ENCODE results near the gene RPL38. TPM values are rescaled to one million over a fixed set of nuclear protein-coding genes. Genes with fewer than 3 reads are reported as not detected.

Gene RPL38
- total RNA-seq, 3 donors from 2014 or later (not counting 1 experiment from before 2014, with no cell fraction given), result 560 to 802 (median 759) TPM

GRCh38 chr17:74212913-74213791 is 9.7 kb downstream of the RPL38 start, which contains the start of gene TTYH2:
Gene TTYH2 (plus strand): TSS chr17:74213571. CDS start chr17:74213588, 17 bp downstream.
- ATAC-seq (peak; percentile 75 to 80 (median 79)), DNase-seq (peak; percentile 57 to 84)
- WGBS (ENCODE audit: insufficient coverage), result under 1% methylated on average over 62 of the region's 62 CpGs
- Histone ChIP-seq H3K4me3 (ENCODE audit: low read length) (peak within 1 kb of the TSS; percentile 51), H3K4me1 (ENCODE audit: control insufficient read depth, insufficient read depth, low read length) (peaks cover 55% of the 10 kb centered on the region), H3K9me3 (ENCODE audit: control insufficient read depth, insufficient read depth, low read length) (no peaks in the 10 kb centered on the region), H3K27ac (ENCODE audit: low read length) (peak within 1 kb of the TSS; percentile 60), H3K36me3 (ENCODE audit: control insufficient read depth, insufficient read depth, low read length) (peaks cover 20% of the 10 kb centered on the region), H3K27me3 (ENCODE audit: control insufficient read depth, insufficient read depth, low read length) (no peaks in the 10 kb centered on the region)
- Mint-ChIP-seq H3K27me3 (ENCODE audit: low read depth in 2 of 2) (no peaks in the 10 kb centered on the region), H3K9me3 (no peaks in the 10 kb centered on the region), H3K27ac (peak within 1 kb of the TSS; percentile 81 to 91), H3K36me3 (no peaks in the 10 kb centered on the region), H3K4me1 (peaks cover 34 to 36% of the 10 kb centered on the region in 2 donors), H3K4me3 (peak within 1 kb of the TSS; percentile 88)
- no peak for TF ChIP-seq CTCF (IDR thresholded peaks at IDR 0.05)
- intact Hi-C loops (cut with micrococcal nuclease), result loop anchor here (5.0 kb wide), 2 partner anchors 69 to 144 kb away; no protein-coding TSS in a partner anchor

GRCh38 chr17:74213861-74214391 is 10.4 kb downstream of the RPL38 start:
- Histone ChIP-seq H3K4me1 (ENCODE audit: control insufficient read depth, insufficient read depth, low read length) (peaks cover 55% of the 10 kb centered on the region), H3K9me3 (ENCODE audit: control insufficient read depth, insufficient read depth, low read length) (no peaks in the 10 kb centered on the region), H3K27ac (ENCODE audit: low read length) (no peak overlapping the region), H3K4me3 (ENCODE audit: low read length) (peak overlapping the region; percentile 45), H3K36me3 (ENCODE audit: control insufficient read depth, insufficient read depth, low read length) (peaks cover 13% of the 10 kb centered on the region), H3K27me3 (ENCODE audit: control insufficient read depth, insufficient read depth, low read length) (no peaks in the 10 kb centered on the region)
- DNase-seq (peak in 1 of 2 donors; percentile 32), ATAC-seq (no peak)
- no peaks in the 10 kb centered on the region for H3K9me3 Mint-ChIP-seq
- H3K27me3 Mint-ChIP-seq (ENCODE audit: low read depth in 2 of 2), result no peaks in the 10 kb centered on the region
- TF ChIP-seq CTCF (IDR thresholded peaks at IDR 0.05), result no peak
- intact Hi-C loops (cut with micrococcal nuclease), result loop anchor here (5.0 kb wide), 2 partner anchors 68 to 143 kb away; no protein-coding TSS in a partner anchor
- H3K4me1 Mint-ChIP-seq, result peaks cover 34% of the 10 kb centered on the region in 2 donors
- H3K4me3 Mint-ChIP-seq, result peak overlapping the region; percentile 88
- 2% methylated on average over 30 of the region's 33 CpGs for WGBS (ENCODE audit: insufficient coverage)
- H3K36me3 Mint-ChIP-seq, result no peaks in the 10 kb centered on the region
- peak overlapping the region; percentile 81 to 91 for H3K27ac Mint-ChIP-seq

- Histone ChIP-seq H3K4me3 (ENCODE audit: low read length) (no peak overlapping the region), H3K9me3 (ENCODE audit: control insufficient read depth, insufficient read depth, low read length) (no peaks in the 10 kb centered on the region), H3K4me1 (ENCODE audit: control insufficient read depth, insufficient read depth, low read length) (peaks cover 55% of the 10 kb centered on the region), H3K36me3 (ENCODE audit: control insufficient read depth, insufficient read depth, low read length) (peaks cover 5% of the 10 kb centered on the region), H3K27ac (ENCODE audit: low read length) (no peak overlapping the region), H3K27me3 (ENCODE audit: control insufficient read depth, insufficient read depth, low read length) (no peaks in the 10 kb centered on the region)
- WGBS (ENCODE audit: insufficient coverage), result 89% methylated on average over 12 of the region's 16 CpGs
- no peak for ATAC-seq
- Mint-ChIP-seq H3K27ac (peak overlapping the region; percentile 23 to 91), H3K9me3 (peaks cover 0 to 1% of the 10 kb centered on the region in 2 donors), H3K4me3 (peak overlapping the region; percentile 88), H3K27me3 (ENCODE audit: low read depth in 2 of 2) (no peaks in the 10 kb centered on the region), H3K4me1 (peaks cover 30 to 34% of the 10 kb centered on the region in 2 donors), H3K36me3 (no peaks in the 10 kb centered on the region)
- no peak for TF ChIP-seq CTCF (IDR thresholded peaks at IDR 0.05)
- intact Hi-C loops (cut with micrococcal nuclease), result loop anchor here (5.0 kb wide), 2 partner anchors 68 to 143 kb away; no protein-coding TSS in a partner anchor
- DNase-seq, result no peak
These were observed 11.2 kb downstream of the RPL38 start for GRCh38 chr17:74214484-74215341.

Data from natural killer cell (primary cell).